Measurements from ENCODE around the gene RNF135. TPM values are rescaled to one million over a fixed set of nuclear protein-coding genes. Genes with fewer than 3 reads are reported as not detected.

The RNF135 gene
- polyA plus RNA-seq, 1 donor, result 20.1 TPM

Other genes starting within 250 kb of the RNF135 start
- 28.3 TPM for gene CRLF3, start 146.3 kb upstream of the RNF135 start, polyA plus RNA-seq (ENCODE audit: insufficient read length)
- 13.4 TPM for gene ATAD5, start 139.1 kb upstream of the RNF135 start, polyA plus RNA-seq (ENCODE audit: insufficient read length)
- 29.8 TPM for gene TEFM, start 64.8 kb upstream of the RNF135 start, polyA plus RNA-seq (ENCODE audit: insufficient read length)
- 3.4 TPM for gene ADAP2, start 49.1 kb upstream of the RNF135 start, polyA plus RNA-seq (ENCODE audit: insufficient read length)
- 53.9 TPM for gene NF1, start 123.9 kb downstream of the RNF135 start, polyA plus RNA-seq (ENCODE audit: insufficient read length)

Measured in left kidney (tissue), 1 donor.